Thyroid gland (tissue), 4 donors: ENCODE data around the gene TANGO2. TPM values are rescaled to one million over a fixed set of nuclear protein-coding genes. Genes with fewer than 3 reads are reported as not detected.

Experiments used
- DNase-seq, 2 donors: peaks; one replicate each; pipeline ENCODE4 v3.0.0-alpha.2; 2019
- H3K27ac ChIP-seq, 3 donors: fragments of 200-600 bp; sonication (generic); 1 replicate in 2 of 3; 2 replicates in 1 of 3; pipeline ENCODE4 v1.5.1; 2016 to 2019; ENCODE audit warnings: mild to moderate bottlenecking in 1 of 3, moderate library complexity in 1 of 3
- H3K27me3 ChIP-seq: fragments of 200-600 bp; sonication (generic); one replicate; pipeline ENCODE4 v1.5.1; 2019
- H3K36me3 ChIP-seq, 2 donors: fragments of 200-600 bp; sonication (generic); one replicate each; pipeline ENCODE4 v1.5.1; 2016 to 2019
- H3K4me1 ChIP-seq, 2 donors: fragments of 200-600 bp; sonication (generic); one replicate each; pipeline ENCODE4 v1.5.1; 2017 to 2019
- H3K4me3 ChIP-seq, 3 donors: fragments of 200-600 bp; sonication (generic); replicated peaks in 1 of 3; 1 replicate in 2 of 3; 2 replicates in 1 of 3; pipeline ENCODE4 v1.5.1; 2016; ENCODE audit warnings: mild to moderate bottlenecking in 1 of 3
- H3K9me3 ChIP-seq: fragments of 200-600 bp; sonication (generic); one replicate; pipeline ENCODE4 v1.5.1; 2017
- CTCF ChIP-seq, 6 experiments: fragments of 200-600 bp in 3 of 6; fragments of 450-650 bp in 3 of 6; sonication (generic) in 3 of 6; IDR thresholded peaks; one replicate each; pipeline ENCODE4 v1.5.1; 2016 to 2019; ENCODE audit warnings: antibody characterized with exemption in 6 of 6, mild to moderate bottlenecking in 2 of 6, inconsistent platforms in 1 of 6, moderate library complexity in 1 of 6
- POLR2A ChIP-seq, 2 donors: fragments of 450-650 bp; IDR thresholded peaks; one replicate each; pipeline ENCODE4 v1.6.1; 2017; ENCODE audit warnings: antibody characterized with exemption in 2 of 2, mild to moderate bottlenecking in 2 of 2, moderate library complexity in 1 of 2
- WGBS, 2 donors: methylation state at CpG; one replicate each; pipeline ENCODE4 v1.1.5; 2017; 5-methylcytosine and 5-hydroxymethylcytosine counted together
- intact Hi-C: fragments of 100-400 bp; cut with DNase I; formaldehyde crosslinking; loops from one replicate; pipeline ENCODE4 v1.15.1; 2023
- total RNA-seq, 4 donors: library from RNA; depleted of rRNA; stranded (reverse); fragments of >200 nt; gene quantifications; one replicate each; pipeline ENCODE4 v1.2.3, GENCODE V29; 2016

TANGO2 gene
- total RNA-seq, 4 donors from 2014 or later: 50.3 to 82.7 (median 65.2) TPM

GRCh38 chr22:20087319-20088262, 66.7 kb downstream of the TANGO2 start:
- no peak for DNase-seq
- no peak overlapping the region for H3K27ac ChIP-seq
- TF ChIP-seq POLR2A (IDR thresholded peaks at IDR 0.05) (no peak), CTCF (IDR thresholded peaks at IDR 0.05) (no peak)
- peaks cover 69 to 70% of the 10 kb centered on the region in 2 donors for H3K36me3 ChIP-seq
- H3K27me3 ChIP-seq: no peaks in the 10 kb centered on the region
- WGBS, 2 donors: 86 to 92% methylated on average over 12 to 14 of the region's 14 CpGs
- intact Hi-C loops: no loop called here
- peaks cover 25 to 27% of the 10 kb centered on the region in 2 donors for H3K4me1 ChIP-seq
- no peak overlapping the region for H3K4me3 ChIP-seq
- no peaks in the 10 kb centered on the region for H3K9me3 ChIP-seq

- no peak overlapping the region for H3K27ac ChIP-seq
- H3K4me1 ChIP-seq: peaks cover 19 to 20% of the 10 kb centered on the region in 2 donors
- peaks cover 69 to 77% of the 10 kb centered on the region in 2 donors for H3K36me3 ChIP-seq
- DNase-seq: no peak
- no peaks in the 10 kb centered on the region for H3K27me3 ChIP-seq
- H3K9me3 ChIP-seq: no peaks in the 10 kb centered on the region
- TF ChIP-seq POLR2A (IDR thresholded peaks at IDR 0.05): no peak
- no peak for TF ChIP-seq CTCF (IDR thresholded peaks at IDR 0.05)
- WGBS, 2 donors: 93 to 97% methylated on average over 6 to 7 of the region's 8 CpGs
- no peak overlapping the region for H3K4me3 ChIP-seq
- intact Hi-C loops: no loop called here
Measured at GRCh38 chr22:20088263-20088648, 67.3 kb downstream of the TANGO2 start.

GRCh38 chr22:20089226-20089976, 68.5 kb downstream of the TANGO2 start:
- 95% methylated on average over 13 to 17 of the region's 17 CpGs for WGBS, 2 donors
- DNase-seq: no peak
- Histone ChIP-seq H3K4me3 (no peak overlapping the region), H3K27ac (no peak overlapping the region), H3K4me1 (peaks cover 8 to 10% of the 10 kb centered on the region in 2 donors), H3K27me3 (no peaks in the 10 kb centered on the region), H3K9me3 (no peaks in the 10 kb centered on the region), H3K36me3 (peaks cover 74 to 88% of the 10 kb centered on the region in 2 donors)
- no peak for TF ChIP-seq POLR2A (IDR thresholded peaks at IDR 0.05)
- TF ChIP-seq CTCF (IDR thresholded peaks at IDR 0.05): no peak
- intact Hi-C loops: no loop called here

- intact Hi-C loops: no loop called here
- no peaks in the 10 kb centered on the region for H3K9me3 ChIP-seq
- 89 to 90% methylated on average over 9 to 11 of the region's 11 CpGs for WGBS, 2 donors
- TF ChIP-seq CTCF (IDR thresholded peaks at IDR 0.05): no peak
- TF ChIP-seq POLR2A (IDR thresholded peaks at IDR 0.05): no peak
- peaks cover under 1 to 2% of the 10 kb centered on the region in 2 donors for H3K4me1 ChIP-seq
- H3K36me3 ChIP-seq: peaks cover 81 to 96% of the 10 kb centered on the region in 2 donors
- H3K27ac ChIP-seq: no peak overlapping the region
- no peak overlapping the region for H3K4me3 ChIP-seq
- DNase-seq: no peak
- H3K27me3 ChIP-seq: no peaks in the 10 kb centered on the region
Measured at GRCh38 chr22:20089977-20090729, 69.2 kb downstream of the TANGO2 start.
